Measurements from ENCODE around the gene GPAM.
"Not testable (repeated sequence)": the region's sequence is repeated elsewhere in the genome, so short reads cannot be mapped to it uniquely, and the experiment has no call there.

The GPAM gene, protein sequence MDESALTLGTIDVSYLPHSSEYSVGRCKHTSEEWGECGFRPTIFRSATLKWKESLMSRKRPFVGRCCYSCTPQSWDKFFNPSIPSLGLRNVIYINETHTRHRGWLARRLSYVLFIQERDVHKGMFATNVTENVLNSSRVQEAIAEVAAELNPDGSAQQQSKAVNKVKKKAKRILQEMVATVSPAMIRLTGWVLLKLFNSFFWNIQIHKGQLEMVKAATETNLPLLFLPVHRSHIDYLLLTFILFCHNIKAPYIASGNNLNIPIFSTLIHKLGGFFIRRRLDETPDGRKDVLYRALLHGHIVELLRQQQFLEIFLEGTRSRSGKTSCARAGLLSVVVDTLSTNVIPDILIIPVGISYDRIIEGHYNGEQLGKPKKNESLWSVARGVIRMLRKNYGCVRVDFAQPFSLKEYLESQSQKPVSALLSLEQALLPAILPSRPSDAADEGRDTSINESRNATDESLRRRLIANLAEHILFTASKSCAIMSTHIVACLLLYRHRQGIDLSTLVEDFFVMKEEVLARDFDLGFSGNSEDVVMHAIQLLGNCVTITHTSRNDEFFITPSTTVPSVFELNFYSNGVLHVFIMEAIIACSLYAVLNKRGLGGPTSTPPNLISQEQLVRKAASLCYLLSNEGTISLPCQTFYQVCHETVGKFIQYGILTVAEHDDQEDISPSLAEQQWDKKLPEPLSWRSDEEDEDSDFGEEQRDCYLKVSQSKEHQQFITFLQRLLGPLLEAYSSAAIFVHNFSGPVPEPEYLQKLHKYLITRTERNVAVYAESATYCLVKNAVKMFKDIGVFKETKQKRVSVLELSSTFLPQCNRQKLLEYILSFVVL

DNA sequence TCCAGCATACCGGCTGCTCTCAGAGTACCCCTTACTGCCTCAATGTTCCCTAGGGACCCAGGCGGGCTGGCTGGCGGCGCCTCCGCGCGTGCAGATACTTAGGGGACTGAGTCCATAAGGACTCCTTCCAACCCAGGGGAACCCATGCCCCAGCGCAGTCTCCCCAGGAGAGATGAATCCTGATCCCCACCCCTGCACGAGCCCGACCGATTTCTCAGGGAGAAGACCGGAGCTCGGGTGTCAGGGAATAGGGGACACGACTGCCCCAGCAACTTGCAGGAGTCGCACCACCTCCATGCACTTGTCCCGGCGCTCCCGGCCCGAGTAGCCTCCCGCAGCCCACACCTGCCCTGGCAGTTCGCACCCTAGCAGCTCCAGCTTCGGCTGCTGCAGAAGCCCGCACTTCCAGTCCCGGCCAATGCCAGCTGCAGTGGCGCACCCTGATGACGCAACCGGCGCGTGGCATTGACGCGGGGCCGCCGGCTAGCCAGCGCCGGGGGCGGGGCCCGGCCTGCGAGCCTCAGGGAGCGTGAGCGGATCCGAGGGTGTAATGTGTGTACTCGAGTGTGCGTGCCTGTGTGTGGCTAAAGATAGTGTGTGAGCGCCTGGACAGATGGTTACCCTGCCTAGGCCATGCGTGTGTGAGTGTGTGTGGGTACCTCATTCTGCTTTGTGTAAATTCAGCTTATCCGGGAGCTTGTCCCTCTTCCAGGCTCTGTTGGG is at the start of gene GPAM:
Gene GPAM (minus strand): TSS at position 437 of the 723 bp plus-strand sequence. CDS start 1,981 bp downstream, outside the sequence.
- DNase-seq (ENCODE audit: low read depth): peak; percentile 99

DNA sequence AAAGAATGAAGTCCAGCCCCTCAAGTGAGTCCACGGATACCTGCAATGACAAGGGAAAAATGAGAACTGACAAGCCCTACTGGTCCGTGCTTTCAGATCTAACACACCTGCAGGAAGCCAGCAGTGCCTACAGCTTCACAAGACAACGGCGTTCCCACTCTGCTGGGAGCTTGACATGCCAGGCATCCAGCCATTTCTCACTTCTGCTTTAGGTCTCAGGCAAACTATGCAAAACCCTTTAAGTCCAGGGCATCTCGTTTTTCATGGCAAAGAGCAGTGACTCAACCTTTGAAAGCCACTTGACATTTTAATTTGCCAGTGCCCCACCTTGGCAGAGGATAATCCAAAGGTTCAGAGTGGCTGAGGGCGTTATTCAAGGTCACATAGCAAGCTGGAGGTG is 49.1 kb upstream of the GPAM start:
- no peak for DNase-seq (ENCODE audit: low read depth)

DNA sequence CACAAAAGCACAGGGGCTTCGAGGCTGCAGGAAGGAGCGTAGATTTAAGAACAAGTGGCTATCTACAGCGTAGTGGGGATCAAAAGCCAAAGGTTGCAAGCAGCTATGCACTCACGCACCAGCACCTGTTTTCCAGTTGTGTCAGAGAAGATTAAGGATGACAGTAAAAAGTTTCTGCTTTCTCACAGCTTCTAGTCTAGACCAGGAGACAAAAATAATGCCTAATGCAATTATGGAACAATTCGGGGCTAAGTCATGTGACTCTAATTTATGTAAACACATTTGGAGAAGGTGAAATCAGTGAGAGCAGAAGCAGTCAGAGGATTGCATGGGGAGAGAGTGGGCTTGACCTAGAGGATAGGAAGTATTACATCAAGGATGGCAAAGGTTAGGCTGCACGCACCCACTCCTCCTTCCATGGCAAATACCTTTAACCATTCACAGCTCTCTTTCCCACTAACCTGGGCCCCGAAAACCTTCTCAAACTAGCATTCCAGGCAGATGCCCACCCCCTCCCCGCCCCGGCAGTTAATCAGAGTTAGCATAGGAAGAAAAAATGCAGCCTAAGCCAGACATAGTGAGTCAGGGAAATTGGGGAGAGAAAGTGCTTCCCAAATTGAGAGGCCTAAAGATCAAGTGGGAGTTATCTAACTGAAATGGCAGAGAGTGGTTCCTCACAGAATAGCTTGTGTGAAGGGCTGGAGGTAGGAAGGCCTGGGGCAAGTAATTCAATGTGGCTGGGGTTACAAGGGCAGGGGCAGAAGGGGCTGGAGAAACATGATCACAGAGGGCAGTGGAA is 48.2 kb upstream of the GPAM start:
- no peak for DNase-seq (ENCODE audit: low read depth)

DNA sequence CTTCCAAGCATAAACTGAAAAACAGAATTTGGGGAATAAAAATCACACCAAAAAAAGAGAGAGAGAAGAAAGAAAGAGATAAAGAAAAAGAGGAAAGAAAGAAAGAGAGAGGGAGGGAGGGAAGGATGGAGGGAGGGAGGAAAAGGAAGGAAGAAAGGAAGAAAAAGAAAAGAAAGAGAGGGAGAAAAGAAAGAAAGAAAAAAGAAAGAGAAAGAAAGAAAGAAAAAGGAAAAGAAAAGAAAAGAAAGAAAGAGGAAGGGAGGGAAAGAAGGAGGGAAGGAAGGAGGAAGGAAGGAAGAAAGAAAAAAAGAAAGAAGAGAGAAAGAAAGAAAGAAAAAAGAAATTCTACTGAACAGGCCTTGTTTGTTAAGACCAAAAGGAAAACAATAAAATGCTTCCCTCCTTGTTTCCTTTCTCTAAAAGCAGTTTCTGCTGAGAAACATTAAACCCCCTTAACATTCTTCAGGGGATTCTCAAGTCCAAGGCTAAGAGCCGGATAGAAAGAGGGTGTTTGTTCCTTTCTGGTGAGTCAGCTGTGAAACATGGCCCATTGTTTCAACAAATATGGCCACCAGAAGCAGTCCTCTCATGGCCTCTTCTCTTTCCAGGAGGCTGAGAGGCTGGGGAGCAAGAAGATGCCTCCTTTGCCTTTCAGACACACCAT is 46.9 kb upstream of the GPAM start:
- no peak for DNase-seq (ENCODE audit: low read depth)

DNA sequence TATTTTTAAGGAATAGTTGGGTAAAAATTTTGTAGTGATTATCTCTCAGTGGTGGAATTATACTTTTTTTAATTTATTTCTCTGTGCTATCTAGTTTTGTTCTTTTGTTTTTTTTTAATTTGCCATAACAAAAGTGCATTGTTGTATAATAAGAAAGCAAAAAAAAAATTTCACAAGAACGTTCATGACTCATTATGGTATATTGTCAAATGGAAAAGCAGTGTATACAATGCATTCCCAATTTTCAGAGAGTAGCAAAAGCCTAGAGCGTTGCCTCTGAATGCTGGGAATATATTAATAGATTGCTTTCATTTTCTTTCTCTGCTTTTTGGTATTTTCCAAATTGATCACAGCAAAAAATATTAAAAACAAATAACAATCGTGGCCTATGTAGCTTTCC is 46.3 kb upstream of the GPAM start:
- DNase-seq (ENCODE audit: low read depth): no peak

DNA sequence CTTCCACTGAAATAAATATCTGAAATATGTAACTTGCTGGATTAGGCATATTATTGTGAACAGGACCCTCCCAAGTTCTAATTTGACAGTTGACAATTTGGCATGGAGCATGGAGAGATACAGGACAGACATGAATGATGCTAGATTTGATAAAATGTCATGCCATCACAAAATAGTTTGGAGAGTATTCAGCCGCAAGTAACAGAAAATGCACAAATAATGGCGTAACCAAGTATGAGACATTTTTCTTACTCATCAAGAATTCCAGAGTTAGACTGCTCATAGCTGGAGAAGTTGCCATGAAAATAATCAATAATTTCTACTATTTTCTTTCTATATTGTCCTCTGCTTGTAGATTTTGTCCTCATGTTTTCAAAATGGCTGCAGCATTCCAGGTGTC is 45.5 kb upstream of the GPAM start:
- no peak for DNase-seq (ENCODE audit: low read depth)

DNA sequence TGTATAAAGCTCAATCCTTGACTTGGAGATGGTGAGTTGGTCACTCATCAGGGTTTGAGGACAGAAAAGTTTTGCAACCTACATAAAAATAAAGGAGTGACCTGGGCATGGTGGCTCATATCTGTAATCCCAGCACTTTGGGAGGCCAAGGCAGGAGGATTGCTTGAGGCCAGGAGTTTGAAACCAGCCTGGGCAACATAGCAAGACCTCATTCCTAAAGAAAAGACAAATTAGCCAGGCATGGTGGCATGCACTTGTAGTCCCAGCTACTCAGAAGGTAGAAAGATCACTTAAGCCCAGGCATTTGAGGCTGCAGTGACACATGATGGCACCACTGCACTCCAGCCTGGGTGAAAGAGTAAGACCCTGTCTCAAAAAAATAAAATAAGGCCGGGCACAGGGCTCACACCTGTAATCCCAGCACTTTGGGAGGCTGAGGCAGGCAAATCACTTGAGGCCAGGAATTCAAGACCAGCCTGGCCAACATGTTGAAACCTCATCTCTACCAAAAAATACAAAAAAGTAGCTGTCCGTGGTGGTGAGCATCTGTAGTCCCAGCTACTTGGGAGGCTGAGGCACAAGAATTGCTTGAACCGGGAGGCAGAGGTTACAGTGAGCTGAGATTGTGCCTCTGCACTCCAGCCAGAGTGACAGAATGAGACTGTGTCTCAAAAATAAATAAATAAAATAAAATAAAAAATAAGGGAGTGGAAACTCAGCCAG is 45.0 kb upstream of the GPAM start:
- DNase-seq (ENCODE audit: low read depth): not testable (repeated sequence)

DNA sequence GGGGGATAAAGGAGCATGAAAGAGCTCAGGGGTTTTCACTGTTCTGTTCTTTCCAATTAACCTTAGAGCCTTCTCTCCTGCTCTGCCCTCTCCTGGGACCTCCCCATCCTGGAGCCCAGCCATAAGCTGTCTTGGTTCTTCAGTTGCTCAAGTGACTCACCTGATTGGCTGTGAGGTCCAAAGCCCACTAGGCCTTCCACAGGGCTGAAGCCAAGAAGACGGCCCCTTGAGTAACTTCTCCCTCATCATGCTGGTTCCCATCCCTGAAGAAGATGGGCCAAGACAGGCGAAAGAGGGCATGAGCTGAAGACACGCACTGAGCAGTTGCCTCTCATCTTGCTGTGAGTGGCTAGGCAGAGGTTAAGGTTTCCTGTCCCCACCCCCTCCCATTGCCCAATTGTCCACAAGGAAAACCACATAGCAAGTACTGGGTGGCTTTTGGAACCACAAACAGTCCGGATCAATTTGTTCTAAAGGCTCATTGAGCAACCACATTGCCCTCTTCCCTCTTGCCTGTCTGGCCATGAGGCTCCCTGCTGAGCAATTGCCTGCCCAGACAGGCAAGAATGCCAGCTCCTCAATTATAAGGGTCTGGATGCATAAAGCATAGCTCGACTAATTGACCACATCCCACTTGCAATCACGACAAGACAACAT is 43.9 kb upstream of the GPAM start:
- no peak for DNase-seq (ENCODE audit: low read depth)

DNA sequence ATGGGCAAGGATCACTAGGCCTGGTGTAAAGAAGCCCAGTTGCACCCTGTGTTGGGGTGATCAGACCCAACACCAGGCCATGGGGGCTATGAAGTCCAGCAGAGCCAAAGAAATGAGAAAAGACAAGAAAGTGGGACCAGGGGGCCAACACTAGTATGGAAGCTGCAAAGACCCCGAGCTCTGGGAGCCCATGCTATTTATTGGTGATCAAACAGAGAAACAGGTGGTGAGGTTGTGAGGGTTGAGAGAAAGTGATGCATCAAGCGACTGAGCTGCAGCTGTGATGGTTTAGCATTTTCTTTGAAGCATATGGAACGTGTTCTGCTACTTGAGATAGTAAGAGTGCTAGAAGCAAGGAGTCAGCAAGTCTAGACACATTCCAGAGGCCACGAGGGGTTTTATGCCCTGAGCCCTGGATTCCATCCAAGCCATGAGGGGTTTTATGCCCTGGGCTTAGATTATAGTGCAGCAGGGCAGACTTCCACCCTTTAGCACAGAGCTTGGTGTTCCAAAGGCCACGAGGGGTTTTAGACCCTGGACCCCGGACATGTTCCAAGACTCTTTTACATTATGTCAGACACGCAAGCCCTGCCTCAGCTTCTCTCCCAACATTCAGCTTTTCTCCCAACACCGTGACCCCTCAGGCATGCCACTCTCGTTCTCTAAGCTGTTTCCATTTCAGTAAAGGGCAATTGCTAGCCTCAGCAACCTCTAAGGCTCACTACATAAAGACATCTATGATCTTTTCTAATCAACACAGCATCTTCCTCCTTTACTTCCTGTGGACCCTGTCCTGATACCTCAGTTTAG is 43.1 kb upstream of the GPAM start:
- no peak for DNase-seq (ENCODE audit: low read depth)

DNA sequence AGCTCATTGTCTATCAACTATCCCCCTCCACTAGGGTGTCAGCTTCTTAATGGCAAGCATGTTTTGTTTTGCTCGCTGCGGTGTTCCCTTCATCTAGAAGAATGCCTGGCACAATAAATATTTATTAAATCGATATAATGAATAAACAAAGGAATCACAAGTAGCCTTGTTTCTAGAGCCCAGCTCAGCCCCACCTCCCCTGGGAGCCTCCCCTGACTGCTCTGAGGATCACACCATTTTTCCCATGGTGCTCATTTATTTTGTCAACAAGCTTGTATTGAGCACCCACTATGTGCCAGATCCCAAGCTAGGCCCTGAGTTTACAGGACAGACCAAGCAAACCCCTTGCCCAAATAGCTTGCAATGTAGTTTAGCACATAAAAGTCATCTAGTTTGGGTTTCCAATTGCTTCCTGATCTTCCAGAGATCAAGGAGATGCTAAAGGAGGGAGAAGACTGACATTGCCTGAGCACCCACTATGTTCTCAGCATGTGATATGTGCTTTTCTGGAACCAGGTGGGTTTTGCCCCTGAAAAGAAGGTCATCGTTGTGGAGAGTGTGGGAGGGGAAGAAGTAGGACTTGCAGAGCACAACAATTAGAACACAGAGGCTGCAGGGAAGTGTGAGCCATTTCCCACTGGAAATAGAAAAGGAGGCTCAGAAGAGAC is 42.3 kb upstream of the GPAM start:
- DNase-seq (ENCODE audit: low read depth): no peak

DNA sequence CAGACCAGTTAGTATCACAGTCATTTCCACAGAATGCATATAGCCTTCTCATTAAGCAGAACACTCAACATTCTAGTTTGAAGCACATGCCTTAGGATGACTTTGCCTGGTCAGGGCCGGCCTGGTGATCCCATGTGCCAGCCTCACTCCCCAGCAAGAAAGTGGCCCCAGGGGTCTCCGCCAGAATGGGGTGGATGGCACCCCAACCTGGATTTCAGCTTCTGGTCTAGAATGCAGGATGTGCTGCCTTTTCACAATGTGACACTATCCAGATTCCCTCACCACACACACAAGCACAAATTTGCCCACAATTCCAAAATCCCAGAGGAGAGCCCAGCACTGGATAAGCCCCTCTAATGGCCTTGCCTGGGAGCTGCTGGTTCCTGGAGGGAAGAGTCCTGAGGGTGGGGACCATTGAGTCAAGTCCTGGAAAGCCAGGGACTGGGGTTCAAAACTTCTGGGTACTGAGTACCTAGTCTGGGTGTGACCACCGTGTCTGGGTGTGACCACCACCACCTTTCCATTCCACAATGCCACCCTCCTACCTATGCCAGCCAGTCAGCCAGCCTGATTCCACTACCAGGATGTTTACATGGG is 41.5 kb upstream of the GPAM start:
- no peak for DNase-seq (ENCODE audit: low read depth)

DNA sequence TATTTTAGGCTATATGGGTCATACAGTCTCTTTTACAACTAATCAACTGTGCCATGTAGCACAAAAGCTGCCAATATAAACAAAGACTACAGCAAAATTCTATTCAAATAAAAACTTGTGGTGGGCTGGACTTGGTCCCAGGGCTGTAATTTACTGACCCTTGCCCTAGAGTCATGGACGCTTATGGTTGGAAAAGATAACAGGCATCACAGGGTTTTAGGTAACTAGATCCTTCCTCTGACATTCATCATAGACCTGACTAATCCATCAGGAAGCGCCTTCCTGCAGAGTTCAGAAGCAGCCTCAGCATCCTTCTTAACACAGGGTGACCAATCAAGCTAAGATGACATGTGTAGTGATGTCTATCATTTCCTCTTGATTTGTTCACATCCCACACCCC is 40.2 kb upstream of the GPAM start:
- DNase-seq (ENCODE audit: low read depth): no peak

DNA sequence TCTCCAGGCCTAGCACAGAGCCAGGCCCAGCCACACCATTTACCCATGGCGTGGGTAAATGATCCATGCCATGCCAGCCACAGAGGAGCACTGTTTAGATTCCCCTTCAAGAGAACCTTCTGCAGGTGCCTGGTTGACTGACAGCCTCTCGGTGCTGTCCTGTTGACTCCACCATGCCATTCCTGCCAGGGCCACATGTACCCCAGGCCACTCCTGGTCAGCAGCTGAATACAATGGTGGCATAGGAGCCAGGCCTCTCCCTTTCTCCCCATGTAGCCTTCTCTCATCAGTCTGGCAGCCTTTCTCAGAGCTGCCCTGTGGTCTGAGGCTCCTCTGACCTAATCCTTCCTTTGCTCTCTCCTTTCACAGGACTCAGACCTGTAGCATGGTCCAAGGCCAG is 39.2 kb upstream of the GPAM start:
- no peak for DNase-seq (ENCODE audit: low read depth)

DNA sequence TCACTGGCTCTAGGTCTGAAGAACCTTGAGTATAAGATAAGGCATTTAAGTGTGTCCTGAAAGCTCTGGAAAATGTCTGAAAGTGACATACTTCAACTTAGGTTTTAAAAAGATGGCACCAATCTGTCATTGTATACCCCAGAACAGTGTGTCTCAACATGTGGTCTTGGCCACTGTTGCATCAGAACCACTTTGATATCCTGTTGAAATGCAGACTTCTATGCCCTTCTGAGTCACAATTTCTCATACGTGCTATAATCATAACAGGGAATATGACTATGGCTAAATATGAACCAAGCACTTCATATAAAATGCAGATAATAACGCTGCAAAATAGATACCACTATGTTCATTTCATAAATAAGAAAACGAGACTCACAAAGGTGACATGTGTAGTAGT is 38.0 kb upstream of the GPAM start:
- DNase-seq (ENCODE audit: low read depth): no peak

DNA sequence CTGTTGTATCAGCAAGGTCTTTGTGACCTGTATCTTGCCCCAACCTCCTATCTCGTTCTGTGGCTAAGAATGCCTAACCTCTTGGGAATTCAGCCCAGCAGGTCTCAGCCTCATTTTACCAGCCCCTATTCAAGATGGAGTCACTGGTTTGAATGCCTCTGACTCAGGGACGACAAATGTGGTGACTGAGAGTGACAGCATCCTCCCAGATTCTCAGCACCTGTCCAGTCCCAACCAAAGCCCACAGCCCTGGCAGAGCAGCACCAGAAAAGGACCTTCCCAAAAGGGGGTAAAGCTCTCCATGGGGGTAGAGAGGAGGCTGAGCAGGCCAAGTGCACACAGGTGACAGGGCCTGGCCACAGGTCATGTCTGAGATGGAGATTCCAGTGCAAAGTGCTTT is 35.4 kb upstream of the GPAM start:
- DNase-seq (ENCODE audit: low read depth): no peak

DNA sequence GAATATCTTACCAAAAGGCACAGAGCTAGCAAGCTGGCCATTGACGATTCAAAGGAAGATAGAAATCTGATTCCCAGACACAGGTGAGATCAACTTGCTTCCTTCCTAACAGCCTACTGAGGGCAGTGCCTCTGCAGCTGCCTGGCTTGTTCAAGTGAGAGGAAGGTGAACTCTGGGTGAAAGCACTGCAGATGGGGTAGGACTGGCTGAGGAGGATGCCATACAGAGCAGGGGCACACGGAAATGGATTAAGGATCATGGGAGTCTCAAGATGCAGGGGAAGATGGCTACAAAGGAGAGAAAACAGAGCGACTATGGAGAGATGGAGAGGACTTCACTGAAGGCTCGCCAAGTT is 34.4 kb upstream of the GPAM start:
- DNase-seq (ENCODE audit: low read depth): no peak

DNA sequence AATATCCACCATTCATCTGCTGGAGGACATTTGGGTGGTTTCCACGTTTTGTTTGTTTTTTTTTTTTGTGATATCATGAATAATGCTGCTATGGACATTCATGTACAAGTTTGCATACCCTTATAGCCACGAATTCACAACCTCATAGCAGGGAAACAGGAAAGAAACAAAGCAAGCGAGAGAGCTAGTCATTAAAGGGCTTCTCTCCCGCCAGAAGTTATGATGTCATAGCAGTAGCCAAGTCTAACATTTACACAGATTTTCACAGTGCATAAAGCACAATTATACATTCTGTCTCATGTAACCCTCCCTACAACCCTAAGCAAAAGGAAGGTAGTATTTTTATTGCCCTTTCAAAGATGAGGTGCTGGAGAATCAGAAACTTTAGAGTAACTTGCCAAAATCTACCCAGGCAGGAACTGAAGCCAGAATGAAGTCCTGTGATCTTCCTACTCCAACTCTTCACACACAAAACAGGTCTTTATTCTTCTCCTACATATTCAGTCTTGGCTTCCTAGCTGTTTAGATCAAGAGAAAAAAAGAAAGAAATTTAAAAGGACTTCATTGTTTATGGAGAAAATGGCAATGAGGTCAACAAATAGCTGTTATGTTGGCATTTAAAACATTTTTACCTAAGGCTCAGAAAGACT is 33.9 kb upstream of the GPAM start:
- DNase-seq (ENCODE audit: low read depth): no peak

DNA sequence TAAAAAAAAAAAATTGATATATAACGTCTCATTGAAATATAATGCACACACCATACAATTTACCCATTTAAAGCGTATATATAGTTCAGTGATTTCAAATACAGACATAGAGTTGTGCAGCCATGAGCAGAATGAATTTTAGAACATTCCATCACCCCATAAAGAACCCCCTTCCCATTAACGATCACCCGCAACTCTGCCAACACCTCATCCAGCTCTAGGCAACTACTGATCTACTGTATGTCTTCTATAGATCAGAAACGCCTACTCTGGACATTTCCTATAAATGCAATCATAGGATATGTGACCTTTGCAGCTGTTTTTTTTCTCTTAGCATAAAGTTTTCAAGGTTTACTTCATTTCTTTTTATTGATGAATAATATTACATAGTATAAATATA is 33.4 kb upstream of the GPAM start:
- DNase-seq (ENCODE audit: low read depth): no peak

Measured in stimulated activated CD8-positive, alpha-beta memory T cell treated with anti-CD3 and anti-CD28 coated beads, Interleukin-15, amount 100 ng/mL, for 1 hour (primary cell).